ENCODE measurements around the gene ARHGAP26. TPM values are rescaled to one million over a fixed set of nuclear protein-coding genes. Genes with fewer than 3 reads are reported as not detected.
A peak's percentile ranks its signal among the peaks of the same experiment; 100 is the strongest.
"Not testable (repeated sequence)": the region's sequence is repeated elsewhere in the genome, so short reads cannot be mapped to it uniquely, and the experiment has no call there.

ARHGAP26 gene
- total and polyA plus RNA-seq, 5 donors from 2014 or later, result 2.8 to 40.5 (median 5.4) TPM

DNA sequence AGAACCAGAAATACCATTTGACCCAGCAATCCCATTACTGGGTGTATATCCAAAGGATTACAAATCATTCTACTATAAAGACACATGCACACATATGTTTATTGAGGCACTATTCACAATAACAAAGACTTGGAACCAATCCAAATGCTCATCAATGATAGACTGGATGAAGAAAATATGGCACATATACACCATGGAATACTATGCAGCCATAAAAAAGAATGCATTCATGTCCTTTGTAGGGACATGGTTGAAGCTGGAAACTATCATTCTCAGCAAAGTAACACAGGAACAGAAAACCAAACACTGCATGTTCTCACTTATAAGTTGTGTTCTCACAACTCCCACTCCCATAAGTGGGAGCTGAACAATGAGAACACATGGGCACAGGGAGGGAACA lies 225.4 kb downstream of the ARHGAP26 start:
- H3K4me1 Mint-ChIP-seq; DNase-seq; H3K4me1 ChIP-seq (ENCODE audit: control insufficient read depth, insufficient read depth, low read length, poor library complexity, severe bottlenecking); H3K9me3 Mint-ChIP-seq; H3K27me3 Mint-ChIP-seq; ATAC-seq (ENCODE audit: low read depth in 2 of 2); H3K4me3 Mint-ChIP-seq; H3K27me3 ChIP-seq (ENCODE audit: control insufficient read depth, insufficient read depth, low read length); H3K9me3 ChIP-seq (ENCODE audit: control insufficient read depth in 2 of 2, low read length in 2 of 2); H3K4me3 ChIP-seq (ENCODE audit: low read depth, low read length); H3K36me3 ChIP-seq (ENCODE audit: control insufficient read depth, insufficient read depth, low read length); H3K27ac Mint-ChIP-seq; H3K27ac ChIP-seq (ENCODE audit: insufficient read depth, low read length, poor library complexity, severe bottlenecking): not testable (repeated sequence)
- H3K36me3 Mint-ChIP-seq, result peaks cover 22% of the 10 kb centered on the region

DNA sequence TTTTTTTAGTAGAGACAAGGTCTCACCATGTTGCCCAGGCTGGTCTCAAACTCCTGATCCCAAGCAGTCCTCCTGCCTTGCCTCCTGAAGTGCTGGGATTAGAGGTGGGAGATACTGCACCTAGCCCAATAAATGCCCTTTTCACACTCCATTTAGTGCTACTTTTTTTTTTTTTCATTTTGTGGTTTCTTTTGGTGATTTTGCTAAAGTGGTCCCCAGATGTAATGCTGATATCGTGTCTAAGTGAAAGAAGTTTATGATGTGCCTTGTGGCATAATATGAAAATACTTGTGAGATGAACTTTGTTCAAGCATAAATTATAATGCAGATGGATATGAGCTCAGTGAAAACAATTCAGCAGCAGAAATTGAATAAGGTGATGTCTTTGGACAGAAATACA lies 227.4 kb downstream of the ARHGAP26 start:
- peaks cover 0 to 2% (median 0%) of the 10 kb centered on the region in 7 donors for H3K9me3 Mint-ChIP-seq
- no peak overlapping the region for H3K4me3 Mint-ChIP-seq
- Histone ChIP-seq H3K9me3 (ENCODE audit: control insufficient read depth in 2 of 2, low read length in 2 of 2) (no peaks in the 10 kb centered on the region), H3K4me1 (ENCODE audit: control insufficient read depth, insufficient read depth, low read length, poor library complexity, severe bottlenecking) (peaks cover 9% of the 10 kb centered on the region), H3K4me3 (ENCODE audit: low read depth, low read length) (no peak overlapping the region), H3K27me3 (ENCODE audit: control insufficient read depth, insufficient read depth, low read length) (no peaks in the 10 kb centered on the region), H3K27ac (ENCODE audit: insufficient read depth, low read length, poor library complexity, severe bottlenecking) (no peak overlapping the region), H3K36me3 (ENCODE audit: control insufficient read depth, insufficient read depth, low read length) (no peaks in the 10 kb centered on the region)
- no peak overlapping the region for H3K27ac Mint-ChIP-seq
- peaks cover 22% of the 10 kb centered on the region for H3K36me3 Mint-ChIP-seq
- DNase-seq (no peak), ATAC-seq (ENCODE audit: low read depth in 2 of 2) (no peak)
- H3K27me3 Mint-ChIP-seq, result no peaks in the 10 kb centered on the region
- H3K4me1 Mint-ChIP-seq, result peaks cover 3 to 12% (median 5%) of the 10 kb centered on the region in 4 donors

DNA sequence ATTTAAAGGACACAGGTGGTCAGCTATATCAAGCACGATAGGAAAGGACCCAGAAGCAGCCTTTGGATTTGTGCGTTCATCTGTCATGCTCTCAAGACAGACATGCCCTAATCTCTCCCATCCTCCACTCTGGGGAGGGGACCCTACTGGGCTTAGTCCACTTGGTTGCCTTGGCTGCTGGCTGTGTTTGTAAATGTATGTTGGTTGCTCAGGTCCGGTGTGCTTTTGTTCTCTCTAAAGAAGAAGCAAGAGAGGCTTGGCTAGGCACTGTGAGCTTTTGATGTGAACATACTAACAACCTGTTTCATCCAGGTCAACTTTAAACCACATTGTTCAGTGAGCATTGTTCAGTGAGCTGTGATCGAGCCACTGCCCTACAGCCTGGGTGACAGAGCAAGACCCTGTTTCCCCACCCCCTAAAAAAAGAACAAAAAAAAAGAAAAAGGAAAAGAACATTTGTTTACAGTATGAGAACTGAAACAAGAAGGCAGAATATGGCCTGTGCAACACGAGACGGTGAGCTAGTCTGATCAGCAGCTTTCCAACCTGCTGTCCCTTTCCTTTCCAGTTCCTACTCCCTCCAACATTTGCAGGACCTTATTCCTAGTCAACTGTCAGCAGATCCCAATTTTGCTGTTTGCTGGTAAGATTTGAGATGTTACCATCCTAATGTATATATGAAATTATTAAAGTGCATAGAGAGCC lies 228.3 kb downstream of the ARHGAP26 start:
- no peaks in the 10 kb centered on the region for H3K27me3 ChIP-seq (ENCODE audit: control insufficient read depth, insufficient read depth, low read length)
- no peak overlapping the region for H3K27ac Mint-ChIP-seq
- ATAC-seq (ENCODE audit: low read depth in 2 of 2) (no peak), DNase-seq (no peak)
- no peaks in the 10 kb centered on the region for H3K36me3 ChIP-seq (ENCODE audit: control insufficient read depth, insufficient read depth, low read length)
- no peaks in the 10 kb centered on the region for H3K27me3 Mint-ChIP-seq
- peaks cover 17% of the 10 kb centered on the region for H3K4me1 ChIP-seq (ENCODE audit: control insufficient read depth, insufficient read depth, low read length, poor library complexity, severe bottlenecking)
- H3K36me3 Mint-ChIP-seq, result peaks cover 22% of the 10 kb centered on the region
- no peaks in the 10 kb centered on the region for H3K9me3 ChIP-seq (ENCODE audit: control insufficient read depth in 2 of 2, low read length in 2 of 2)
- no peak overlapping the region for H3K4me3 Mint-ChIP-seq
- H3K27ac ChIP-seq (ENCODE audit: insufficient read depth, low read length, poor library complexity, severe bottlenecking), result no peak overlapping the region
- peaks cover 0 to 2% (median 0%) of the 10 kb centered on the region in 7 donors for H3K9me3 Mint-ChIP-seq
- no peak overlapping the region for H3K4me3 ChIP-seq (ENCODE audit: low read depth, low read length)
- H3K4me1 Mint-ChIP-seq, result peaks cover 7 to 21% (median 14%) of the 10 kb centered on the region in 4 donors

DNA sequence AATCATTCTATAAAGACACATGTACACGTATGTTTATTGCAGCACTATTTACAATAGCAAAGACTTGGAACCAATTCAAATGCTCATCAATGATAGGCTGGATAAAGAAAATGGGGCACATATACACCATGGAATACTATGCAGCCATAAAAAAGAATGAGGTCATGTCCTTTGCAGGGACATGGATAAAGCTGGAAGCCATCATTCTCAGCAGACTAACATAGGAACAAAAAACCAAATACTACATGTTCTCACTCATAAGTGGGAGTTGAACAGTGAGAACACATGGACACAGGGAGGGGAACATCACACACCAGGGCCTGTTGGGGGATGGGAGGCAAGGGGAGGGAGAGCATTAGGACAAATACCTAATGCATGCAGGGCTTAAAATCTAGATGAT lies 230.4 kb downstream of the ARHGAP26 start:
- H3K4me3 Mint-ChIP-seq; H3K27me3 ChIP-seq (ENCODE audit: control insufficient read depth, insufficient read depth, low read length): not testable (repeated sequence)

DNA sequence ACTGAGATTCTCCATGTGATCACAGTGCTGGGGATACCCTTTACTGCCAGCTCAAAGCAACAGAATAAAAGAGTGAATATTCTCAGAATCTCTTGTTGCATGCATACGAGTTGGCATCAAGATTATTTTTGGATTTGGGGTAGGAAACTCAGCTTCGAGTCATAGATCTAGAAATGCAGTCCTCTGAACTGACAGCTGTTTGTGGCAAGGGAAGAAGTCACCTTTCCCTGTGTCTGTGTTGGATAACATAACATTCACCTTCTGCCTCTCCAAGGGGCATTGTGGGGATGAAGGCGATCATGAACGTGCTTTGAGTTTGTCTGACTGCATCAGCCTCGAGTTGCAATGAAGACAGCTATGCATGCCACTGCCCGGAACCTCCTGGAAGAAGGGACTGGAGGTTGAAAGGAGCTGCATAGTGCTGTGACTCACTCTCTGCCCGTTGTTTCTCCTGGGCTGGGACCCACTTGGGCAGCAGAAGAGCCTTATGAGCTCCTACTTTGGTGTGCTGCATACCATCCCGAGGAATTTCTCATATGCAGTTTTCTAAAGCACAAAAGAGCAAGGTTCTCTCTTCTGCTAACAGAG lies 231.7 kb downstream of the ARHGAP26 start:
- peaks cover 17% of the 10 kb centered on the region for H3K4me1 ChIP-seq (ENCODE audit: control insufficient read depth, insufficient read depth, low read length, poor library complexity, severe bottlenecking)
- no peaks in the 10 kb centered on the region for H3K36me3 ChIP-seq (ENCODE audit: control insufficient read depth, insufficient read depth, low read length)
- H3K27me3 Mint-ChIP-seq, result no peaks in the 10 kb centered on the region
- H3K4me3 ChIP-seq (ENCODE audit: low read depth, low read length), result peak overlapping the region; percentile 1
- H3K36me3 Mint-ChIP-seq, result no peaks in the 10 kb centered on the region
- H3K27me3 ChIP-seq (ENCODE audit: control insufficient read depth, insufficient read depth, low read length), result no peaks in the 10 kb centered on the region
- no peak overlapping the region for H3K4me3 Mint-ChIP-seq
- peaks cover 4 to 23% (median 17%) of the 10 kb centered on the region in 4 donors for H3K4me1 Mint-ChIP-seq
- H3K27ac Mint-ChIP-seq, result peak overlapping the region in 2 of 3 donors; percentile 52 to 93
- no peaks in the 10 kb centered on the region for H3K9me3 Mint-ChIP-seq
- H3K9me3 ChIP-seq (ENCODE audit: control insufficient read depth in 2 of 2, low read length in 2 of 2), result no peaks in the 10 kb centered on the region
- no peak for ATAC-seq (ENCODE audit: low read depth in 2 of 2)
- no peak for DNase-seq
- H3K27ac ChIP-seq (ENCODE audit: insufficient read depth, low read length, poor library complexity, severe bottlenecking), result peak overlapping the region; percentile 24

More for the DNA sequence above, 230.4 kb downstream of the ARHGAP26 start:
- not testable (repeated sequence) for DNase-seq; H3K36me3 Mint-ChIP-seq; H3K9me3 Mint-ChIP-seq; H3K9me3 ChIP-seq (ENCODE audit: control insufficient read depth in 2 of 2, low read length in 2 of 2); H3K4me3 ChIP-seq (ENCODE audit: low read depth, low read length); H3K27ac ChIP-seq (ENCODE audit: insufficient read depth, low read length, poor library complexity, severe bottlenecking); H3K27me3 Mint-ChIP-seq; H3K36me3 ChIP-seq (ENCODE audit: control insufficient read depth, insufficient read depth, low read length); ATAC-seq (ENCODE audit: low read depth in 2 of 2); H3K27ac Mint-ChIP-seq
- H3K4me1 Mint-ChIP-seq, result peaks cover 4 to 23% (median 17%) of the 10 kb centered on the region in 4 donors
- peaks cover 17% of the 10 kb centered on the region for H3K4me1 ChIP-seq (ENCODE audit: control insufficient read depth, insufficient read depth, low read length, poor library complexity, severe bottlenecking)

DNA sequence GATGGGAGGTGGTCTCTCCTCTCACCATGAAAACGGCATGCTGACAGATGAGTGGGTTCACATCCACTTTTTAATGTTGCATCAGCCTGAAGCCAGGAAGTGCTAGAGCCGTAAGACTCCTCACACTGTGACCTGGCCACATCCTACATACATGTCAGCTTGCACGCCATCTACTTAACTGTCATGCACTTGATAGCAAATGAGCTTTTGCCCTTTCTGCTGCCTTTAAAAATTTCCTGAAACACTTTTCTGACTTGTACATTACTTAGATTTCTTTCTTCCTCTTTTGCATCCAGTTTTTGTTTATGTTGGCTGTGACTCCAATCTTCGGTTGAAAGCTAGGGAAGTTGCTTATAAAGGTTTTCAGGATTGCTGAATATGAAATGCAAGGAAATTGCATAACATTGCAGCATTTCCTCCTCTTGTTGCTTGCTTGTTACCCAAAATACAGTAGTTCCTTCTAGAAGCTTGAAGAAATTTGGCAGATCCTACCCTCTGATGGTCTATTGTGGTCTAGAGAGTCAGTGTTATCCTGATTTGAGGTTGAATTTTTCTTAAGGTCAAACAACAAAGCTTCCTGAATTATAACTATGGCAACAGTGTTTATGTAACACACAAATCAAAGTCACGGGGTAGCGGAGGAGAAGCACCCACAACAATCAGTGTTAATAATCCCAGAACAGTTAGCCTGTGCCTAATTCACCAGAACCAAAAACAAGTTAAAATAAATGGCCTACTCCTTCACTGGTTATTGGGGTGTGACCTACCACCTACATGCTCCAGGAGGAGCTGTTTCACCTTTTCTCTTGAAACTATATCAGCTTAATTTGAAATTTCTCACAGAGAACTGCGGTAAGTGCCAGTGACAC lies 232.5 kb downstream of the ARHGAP26 start:
- Mint-ChIP-seq H3K9me3 (no peaks in the 10 kb centered on the region), H3K27ac (peak overlapping the region; percentile 70 to 93 (median 85)), H3K4me3 (peak overlapping the region in 2 of 4 donors; percentile 5 to 14), H3K36me3 (no peaks in the 10 kb centered on the region), H3K4me1 (peaks cover 10 to 29% (median 19%) of the 10 kb centered on the region in 4 donors), H3K27me3 (no peaks in the 10 kb centered on the region)
- H3K27ac ChIP-seq (ENCODE audit: insufficient read depth, low read length, poor library complexity, severe bottlenecking), result peak overlapping the region; percentile 64
- DNase-seq, result peak; percentile 6 to 80 (median 45)
- H3K9me3 ChIP-seq (ENCODE audit: control insufficient read depth in 2 of 2, low read length in 2 of 2), result no peaks in the 10 kb centered on the region
- H3K4me3 ChIP-seq (ENCODE audit: low read depth, low read length), result peak overlapping the region; percentile 42
- H3K27me3 ChIP-seq (ENCODE audit: control insufficient read depth, insufficient read depth, low read length), result no peaks in the 10 kb centered on the region
- peak; percentile 82 to 86 for ATAC-seq (ENCODE audit: low read depth in 2 of 2)
- H3K36me3 ChIP-seq (ENCODE audit: control insufficient read depth, insufficient read depth, low read length), result no peaks in the 10 kb centered on the region
- peaks cover 18% of the 10 kb centered on the region for H3K4me1 ChIP-seq (ENCODE audit: control insufficient read depth, insufficient read depth, low read length, poor library complexity, severe bottlenecking)

DNA sequence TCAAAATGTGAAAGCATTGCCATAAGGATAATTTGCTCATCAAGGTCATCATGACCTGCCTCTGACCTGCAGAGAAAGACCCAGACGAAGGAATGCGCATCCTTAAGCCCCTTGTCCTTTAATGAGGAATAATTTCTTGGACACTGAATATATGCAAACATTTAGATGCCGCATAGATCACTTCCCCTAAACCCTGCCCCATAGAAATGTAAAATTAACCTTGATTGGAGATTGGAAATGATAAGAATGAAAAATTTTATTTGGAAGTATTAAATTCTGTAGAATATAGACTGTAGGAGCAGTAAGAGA lies 233.1 kb downstream of the ARHGAP26 start:
- Histone ChIP-seq H3K27ac (ENCODE audit: insufficient read depth, low read length, poor library complexity, severe bottlenecking) (peak overlapping the region; percentile 64), H3K4me1 (ENCODE audit: control insufficient read depth, insufficient read depth, low read length, poor library complexity, severe bottlenecking) (peaks cover 23% of the 10 kb centered on the region), H3K27me3 (ENCODE audit: control insufficient read depth, insufficient read depth, low read length) (no peaks in the 10 kb centered on the region), H3K4me3 (ENCODE audit: low read depth, low read length) (no peak overlapping the region), H3K36me3 (ENCODE audit: control insufficient read depth, insufficient read depth, low read length) (no peaks in the 10 kb centered on the region), H3K9me3 (ENCODE audit: control insufficient read depth in 2 of 2, low read length in 2 of 2) (no peaks in the 10 kb centered on the region)
- Mint-ChIP-seq H3K4me3 (peak overlapping the region in 1 of 4 donors; percentile 5), H3K9me3 (no peaks in the 10 kb centered on the region), H3K4me1 (peaks cover 15 to 34% (median 25%) of the 10 kb centered on the region in 4 donors), H3K36me3 (no peaks in the 10 kb centered on the region), H3K27ac (peak overlapping the region; percentile 35 to 85 (median 70)), H3K27me3 (no peaks in the 10 kb centered on the region)
- DNase-seq (no peak), ATAC-seq (ENCODE audit: low read depth in 2 of 2) (no peak)
